HEK293 (cell line): ENCODE results near the gene SRRM5.

Experiments used
- GLIS2 ChIP-seq: fragments of 450-650 bp; formaldehyde crosslinking; IDR thresholded peaks from 2 replicates; pipeline ENCODE4 v1.5.1; 2016; ENCODE audit warnings: missing biosample characterization, missing genetic modification characterization
- HOXC10 ChIP-seq: sonication (generic); formaldehyde crosslinking; IDR thresholded peaks from 2 replicates; pipeline ENCODE4 v1.8.1; 2023; ENCODE audit warnings: mild to moderate bottlenecking, missing genetic modification reagents
- KLF7 ChIP-seq: fragments of 450-650 bp; formaldehyde crosslinking; IDR thresholded peaks from 2 replicates; pipeline ENCODE4 v1.5.1; 2016; ENCODE audit warnings: missing biosample characterization, missing genetic modification characterization, borderline replicate concordance
- MZF1 ChIP-seq: fragments of 450-650 bp; formaldehyde crosslinking; IDR thresholded peaks from 2 replicates; pipeline ENCODE4 v1.5.1; 2017; ENCODE audit warnings: missing biosample characterization, missing genetic modification characterization, borderline replicate concordance
- RBAK ChIP-seq: fragments of 450-650 bp; formaldehyde crosslinking; IDR thresholded peaks from 2 replicates; pipeline ENCODE4 v1.5.1; 2016; ENCODE audit warnings: missing biosample characterization, missing genetic modification characterization
- REPIN1 ChIP-seq: fragments of 450-650 bp; formaldehyde crosslinking; IDR thresholded peaks from 2 replicates; pipeline ENCODE4 v1.5.1; 2017; ENCODE audit warnings: missing biosample characterization, missing genetic modification characterization, low read depth
- TRIM28 ChIP-seq: IDR thresholded peaks from 2 replicates; pipeline ENCODE4 v1.6.1; 2011; ENCODE audit warnings: low read length, control low read depth, borderline replicate concordance
- YY1 ChIP-seq: fragments of 450-650 bp; formaldehyde crosslinking; IDR thresholded peaks from 2 replicates; pipeline ENCODE4 v1.5.1; 2018; ENCODE audit warnings: missing biosample characterization, missing genetic modification characterization
- ZBTB20 ChIP-seq: fragments of 450-650 bp; formaldehyde crosslinking; IDR thresholded peaks from 2 replicates; pipeline ENCODE4 v1.5.1; 2016; ENCODE audit warnings: missing biosample characterization, missing genetic modification characterization
- ZFHX2 ChIP-seq: fragments of 450-650 bp; formaldehyde crosslinking; conservative IDR thresholded peaks from 2 replicates; pipeline ENCODE4 v1.5.1; 2016; ENCODE audit warnings: missing biosample characterization, missing genetic modification characterization
- ZNF169 ChIP-seq: fragments of 450-650 bp; formaldehyde crosslinking; IDR thresholded peaks from 2 replicates; pipeline ENCODE4 v1.5.1; 2016; ENCODE audit warnings: missing biosample characterization, missing genetic modification characterization
- ZNF24 ChIP-seq: fragments of 450-650 bp; formaldehyde crosslinking; IDR thresholded peaks from 2 replicates; pipeline ENCODE4 v1.5.1; 2016; ENCODE audit warnings: missing biosample characterization, missing genetic modification characterization
- ZNF274 ChIP-seq, 2 experiments: fragments of 200-500 bp in 1 of 2; fragments of 450-650 bp in 1 of 2; sonication (Bioruptor generic) in 1 of 2; formaldehyde crosslinking in 1 of 2; IDR thresholded peaks; 2 replicates each; pipeline versions ENCODE4 v1.5.1 to v1.6.1; 2014 to 2016; ENCODE audit warnings: borderline replicate concordance in 1 of 2, inconsistent platforms in 1 of 2, low read length in 1 of 2, missing biosample characterization in 1 of 2, missing genetic modification characterization in 1 of 2
- ZNF514 ChIP-seq: fragments of 450-650 bp; formaldehyde crosslinking; IDR thresholded peaks from 2 replicates; pipeline ENCODE4 v1.5.1; 2016; ENCODE audit warnings: missing biosample characterization, missing genetic modification characterization
- ZNF654 ChIP-seq: fragments of 450-650 bp; formaldehyde crosslinking; IDR thresholded peaks from 2 replicates; pipeline ENCODE4 v1.5.1; 2016; ENCODE audit warnings: low read depth, missing biosample characterization, missing genetic modification characterization
- ZNF658 ChIP-seq: fragments of 450-650 bp; formaldehyde crosslinking; IDR thresholded peaks from 2 replicates; pipeline ENCODE4; 2016; ENCODE audit warnings: missing biosample characterization, missing genetic modification characterization
- ZNF701 ChIP-seq: fragments of 450-650 bp; formaldehyde crosslinking; IDR thresholded peaks from 2 replicates; pipeline ENCODE4 v1.5.1; 2016; ENCODE audit warnings: missing biosample characterization, missing genetic modification characterization
- ZNF843 ChIP-seq: fragments of 450-650 bp; formaldehyde crosslinking; IDR thresholded peaks from 2 replicates; pipeline ENCODE4 v1.5.1; 2016; ENCODE audit warnings: missing biosample characterization, missing genetic modification characterization
- TF ChIP-seq, protein P1 (sequence below): fragments of 450-650 bp; formaldehyde crosslinking; IDR thresholded peaks from 2 replicates; pipeline ENCODE4 v1.5.1; 2016; ENCODE audit warnings: missing biosample characterization, missing genetic modification characterization
- TF ChIP-seq, protein P2 (sequence below): fragments of 450-650 bp; IDR thresholded peaks from 2 replicates; pipeline ENCODE4 v1.5.1; 2018; ENCODE audit warnings: missing biosample characterization, missing genetic modification characterization
- TF ChIP-seq, protein P3 (sequence below): fragments of 450-650 bp; formaldehyde crosslinking; IDR thresholded peaks from 2 replicates; pipeline ENCODE4 v1.5.1; 2017; ENCODE audit warnings: missing biosample characterization, missing genetic modification characterization
- TF ChIP-seq, protein P4 (sequence below): fragments of 450-650 bp; formaldehyde crosslinking; IDR thresholded peaks from 2 replicates; pipeline ENCODE4 v1.5.1; 2016; ENCODE audit warnings: missing biosample characterization, missing genetic modification characterization

Gene SRRM5

DNA sequence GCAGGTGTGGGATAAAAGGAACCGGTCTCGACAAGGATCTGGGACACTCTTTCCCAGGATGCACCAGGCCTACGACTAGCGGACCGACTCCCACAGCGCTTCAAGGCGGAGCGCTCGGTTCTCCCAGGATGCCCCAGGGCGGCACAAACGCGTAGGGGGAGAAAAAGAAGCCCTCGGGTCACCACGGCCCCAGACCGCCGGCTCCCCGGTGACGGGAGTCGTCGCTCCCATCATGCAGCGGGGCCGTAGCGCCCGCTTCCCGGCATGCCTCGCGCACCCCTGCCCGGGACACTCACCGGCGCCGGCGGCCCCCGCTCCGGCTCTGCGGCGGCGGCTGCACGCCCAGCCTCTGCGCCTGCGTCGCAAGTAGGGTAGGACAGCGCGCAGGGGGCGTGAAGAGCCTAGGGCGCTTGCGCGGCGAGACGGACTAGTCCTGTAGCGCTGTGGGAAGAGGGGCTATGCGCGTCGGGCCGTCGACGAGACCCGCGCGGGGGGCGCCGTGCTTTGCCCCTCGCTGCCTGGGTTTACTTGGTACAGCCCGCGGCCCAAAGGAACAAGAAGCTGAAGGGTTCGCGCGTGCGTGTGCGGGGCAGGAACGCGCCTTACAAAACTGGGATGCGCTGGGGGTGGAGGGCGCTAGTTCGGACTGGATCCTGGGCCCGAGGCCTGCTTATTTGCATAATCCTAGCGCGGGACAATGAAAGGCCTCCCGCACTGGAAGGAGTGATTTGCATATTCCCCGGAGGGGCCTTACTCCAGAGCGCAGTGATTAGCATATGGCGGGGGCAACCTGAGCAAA, 7.6 kb downstream of the SRRM5 start, which contains the start of gene ZNF428 (continued):
- TF ChIP-seq, protein P1, sequence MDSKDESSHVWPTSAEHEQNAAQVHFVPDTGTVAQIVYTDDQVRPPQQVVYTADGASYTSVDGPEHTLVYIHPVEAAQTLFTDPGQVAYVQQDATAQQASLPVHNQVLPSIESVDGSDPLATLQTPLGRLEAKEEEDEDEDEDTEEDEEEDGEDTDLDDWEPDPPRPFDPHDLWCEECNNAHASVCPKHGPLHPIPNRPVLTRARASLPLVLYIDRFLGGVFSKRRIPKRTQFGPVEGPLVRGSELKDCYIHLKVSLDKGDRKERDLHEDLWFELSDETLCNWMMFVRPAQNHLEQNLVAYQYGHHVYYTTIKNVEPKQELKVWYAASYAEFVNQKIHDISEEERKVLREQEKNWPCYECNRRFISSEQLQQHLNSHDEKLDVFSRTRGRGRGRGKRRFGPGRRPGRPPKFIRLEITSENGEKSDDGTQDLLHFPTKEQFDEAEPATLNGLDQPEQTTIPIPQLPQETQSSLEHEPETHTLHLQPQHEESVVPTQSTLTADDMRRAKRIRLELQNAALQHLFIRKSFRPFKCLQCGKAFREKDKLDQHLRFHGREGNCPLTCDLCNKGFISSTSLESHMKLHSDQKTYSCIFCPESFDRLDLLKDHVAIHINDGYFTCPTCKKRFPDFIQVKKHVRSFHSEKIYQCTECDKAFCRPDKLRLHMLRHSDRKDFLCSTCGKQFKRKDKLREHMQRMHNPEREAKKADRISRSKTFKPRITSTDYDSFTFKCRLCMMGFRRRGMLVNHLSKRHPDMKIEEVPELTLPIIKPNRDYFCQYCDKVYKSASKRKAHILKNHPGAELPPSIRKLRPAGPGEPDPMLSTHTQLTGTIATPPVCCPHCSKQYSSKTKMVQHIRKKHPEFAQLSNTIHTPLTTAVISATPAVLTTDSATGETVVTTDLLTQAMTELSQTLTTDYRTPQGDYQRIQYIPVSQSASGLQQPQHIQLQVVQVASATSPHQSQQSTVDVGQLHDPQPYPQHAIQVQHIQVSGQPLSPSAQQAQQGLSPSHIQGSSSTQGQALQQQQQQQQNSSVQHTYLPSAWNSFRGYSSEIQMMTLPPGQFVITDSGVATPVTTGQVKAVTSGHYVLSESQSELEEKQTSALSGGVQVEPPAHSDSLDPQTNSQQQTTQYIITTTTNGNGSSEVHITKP = peak; percentile 100
- TF ChIP-seq TRIM28 (no peak), ZFHX2 (peak; percentile 81), YY1 (peak; percentile 55; the same call in 1 of the 2 replicates), ZNF658 (tag by site-specific recombination) (no peak), KLF7 (peak; percentile 66; the same call in 1 of the 2 replicates), RBAK (tag by site-specific recombination) (peak; percentile 49; the same call in 1 of the 2 replicates), MZF1 (peak; percentile 41; the same call in 1 of the 2 replicates), HOXC10 (CRISPR knock-in tag) (no peak), ZNF274 (IDR thresholded peaks at IDR 0.05; ENCODE audit: low read length) (no peak), ZNF274 (tag by site-specific recombination; IDR thresholded peaks at IDR 0.05; ENCODE audit: borderline replicate concordance) (no peak), REPIN1 (tag by site-specific recombination) (peak; percentile 29; the same call in 1 of the 2 replicates), ZBTB20 (peak; percentile 84), GLIS2 (tag by site-specific recombination) (peak; percentile 97), ZNF701 (tag by site-specific recombination) (no peak), ZNF514 (no peak), ZNF843 (peak; percentile 49), ZNF24 (tag by site-specific recombination) (peak; percentile 36), ZNF169 (tag by site-specific recombination) (no peak; the same call in 1 of the 2 replicates), ZNF654 (no peak)
- TF ChIP-seq, protein P2, sequence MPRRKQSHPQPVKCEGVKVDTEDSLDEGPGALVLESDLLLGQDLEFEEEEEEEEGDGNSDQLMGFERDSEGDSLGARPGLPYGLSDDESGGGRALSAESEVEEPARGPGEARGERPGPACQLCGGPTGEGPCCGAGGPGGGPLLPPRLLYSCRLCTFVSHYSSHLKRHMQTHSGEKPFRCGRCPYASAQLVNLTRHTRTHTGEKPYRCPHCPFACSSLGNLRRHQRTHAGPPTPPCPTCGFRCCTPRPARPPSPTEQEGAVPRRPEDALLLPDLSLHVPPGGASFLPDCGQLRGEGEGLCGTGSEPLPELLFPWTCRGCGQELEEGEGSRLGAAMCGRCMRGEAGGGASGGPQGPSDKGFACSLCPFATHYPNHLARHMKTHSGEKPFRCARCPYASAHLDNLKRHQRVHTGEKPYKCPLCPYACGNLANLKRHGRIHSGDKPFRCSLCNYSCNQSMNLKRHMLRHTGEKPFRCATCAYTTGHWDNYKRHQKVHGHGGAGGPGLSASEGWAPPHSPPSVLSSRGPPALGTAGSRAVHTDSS (tag by site-specific recombination) = peak; percentile 0; the same call in 1 of the 2 replicates
- TF ChIP-seq, protein P3, sequence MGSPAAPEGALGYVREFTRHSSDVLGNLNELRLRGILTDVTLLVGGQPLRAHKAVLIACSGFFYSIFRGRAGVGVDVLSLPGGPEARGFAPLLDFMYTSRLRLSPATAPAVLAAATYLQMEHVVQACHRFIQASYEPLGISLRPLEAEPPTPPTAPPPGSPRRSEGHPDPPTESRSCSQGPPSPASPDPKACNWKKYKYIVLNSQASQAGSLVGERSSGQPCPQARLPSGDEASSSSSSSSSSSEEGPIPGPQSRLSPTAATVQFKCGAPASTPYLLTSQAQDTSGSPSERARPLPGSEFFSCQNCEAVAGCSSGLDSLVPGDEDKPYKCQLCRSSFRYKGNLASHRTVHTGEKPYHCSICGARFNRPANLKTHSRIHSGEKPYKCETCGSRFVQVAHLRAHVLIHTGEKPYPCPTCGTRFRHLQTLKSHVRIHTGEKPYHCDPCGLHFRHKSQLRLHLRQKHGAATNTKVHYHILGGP (tag by site-specific recombination) = no peak
- TF ChIP-seq, protein P4, sequence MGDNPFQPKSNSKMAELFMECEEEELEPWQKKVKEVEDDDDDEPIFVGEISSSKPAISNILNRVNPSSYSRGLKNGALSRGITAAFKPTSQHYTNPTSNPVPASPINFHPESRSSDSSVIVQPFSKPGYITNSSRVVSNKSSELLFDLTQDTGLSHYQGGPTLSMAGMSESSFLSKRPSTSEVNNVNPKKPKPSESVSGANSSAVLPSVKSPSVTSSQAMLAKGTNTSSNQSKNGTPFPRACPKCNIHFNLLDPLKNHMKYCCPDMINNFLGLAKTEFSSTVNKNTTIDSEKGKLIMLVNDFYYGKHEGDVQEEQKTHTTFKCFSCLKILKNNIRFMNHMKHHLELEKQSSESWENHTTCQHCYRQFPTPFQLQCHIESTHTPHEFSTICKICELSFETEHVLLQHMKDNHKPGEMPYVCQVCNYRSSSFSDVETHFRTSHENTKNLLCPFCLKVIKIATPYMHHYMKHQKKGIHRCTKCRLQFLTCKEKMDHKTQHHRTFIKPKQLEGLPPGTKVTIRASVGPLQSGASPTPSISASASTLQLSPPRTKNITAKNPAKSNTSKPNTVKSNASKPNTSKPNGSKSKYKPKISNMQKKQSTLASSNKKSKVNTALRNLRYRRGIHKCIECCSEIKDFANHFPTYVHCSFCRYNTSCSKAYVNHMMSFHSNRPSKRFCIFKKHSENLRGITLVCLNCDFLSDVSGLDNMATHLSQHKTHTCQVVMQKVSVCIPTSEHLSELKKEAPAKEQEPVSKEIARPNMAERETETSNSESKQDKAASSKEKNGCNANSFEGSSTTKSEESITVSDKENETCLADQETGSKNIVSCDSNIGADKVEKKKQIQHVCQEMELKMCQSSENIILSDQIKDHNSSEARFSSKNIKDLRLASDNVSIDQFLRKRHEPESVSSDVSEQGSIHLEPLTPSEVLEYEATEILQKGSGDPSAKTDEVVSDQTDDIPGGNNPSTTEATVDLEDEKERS = no peak
